Islet of Langerhans (tissue), 1 donor: Measurements from ENCODE around the gene MRPL10.

Source experiments
- FAIRE-seq: peaks from one replicate; lab custom pipeline; 2011; peaks lifted over from hg19 to GRCh38; lab: Jason Lieb, UNC

Gene MRPL10

DNA sequence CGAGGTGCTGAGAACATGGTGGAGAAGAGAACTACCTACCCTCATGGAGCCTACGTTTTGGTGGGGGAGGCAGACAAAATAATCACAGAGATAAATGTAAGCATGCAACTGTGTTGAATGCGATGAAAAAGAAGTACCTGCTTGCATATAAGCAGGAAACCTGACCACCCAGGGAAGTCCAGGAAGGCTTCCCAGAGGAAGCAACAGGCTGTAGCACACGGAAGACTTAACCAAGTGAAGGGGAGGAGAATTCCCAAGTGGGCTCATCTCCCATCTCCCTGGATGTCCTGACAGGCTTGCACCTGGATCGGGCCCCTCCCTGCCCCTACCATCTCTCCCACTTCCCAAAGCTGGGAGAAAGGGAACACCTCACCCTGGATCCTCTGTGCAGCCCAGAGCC is 7.7 kb upstream of the MRPL10 start:
- no peak for FAIRE-seq

DNA sequence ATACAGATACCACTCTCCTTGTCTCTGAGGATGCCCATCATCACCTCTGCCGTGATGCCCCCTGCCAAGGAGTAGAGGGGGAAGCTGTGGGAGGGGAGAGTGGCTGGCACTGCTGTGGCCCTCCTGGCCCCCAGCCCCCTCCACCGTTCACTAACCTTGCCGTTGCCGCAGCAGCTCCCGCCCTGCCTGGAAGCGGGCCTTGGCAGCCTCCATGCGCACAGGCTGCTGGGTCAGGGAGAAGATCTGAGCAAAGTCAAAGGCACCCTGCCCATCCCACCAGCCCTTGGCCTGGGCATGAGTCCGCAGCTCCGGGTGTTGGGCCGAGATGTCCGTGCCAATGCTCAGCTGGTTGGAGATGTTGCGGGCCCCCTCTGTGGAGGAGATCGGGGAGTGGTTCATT is 7.3 kb upstream of the MRPL10 start:
- FAIRE-seq: no peak

DNA sequence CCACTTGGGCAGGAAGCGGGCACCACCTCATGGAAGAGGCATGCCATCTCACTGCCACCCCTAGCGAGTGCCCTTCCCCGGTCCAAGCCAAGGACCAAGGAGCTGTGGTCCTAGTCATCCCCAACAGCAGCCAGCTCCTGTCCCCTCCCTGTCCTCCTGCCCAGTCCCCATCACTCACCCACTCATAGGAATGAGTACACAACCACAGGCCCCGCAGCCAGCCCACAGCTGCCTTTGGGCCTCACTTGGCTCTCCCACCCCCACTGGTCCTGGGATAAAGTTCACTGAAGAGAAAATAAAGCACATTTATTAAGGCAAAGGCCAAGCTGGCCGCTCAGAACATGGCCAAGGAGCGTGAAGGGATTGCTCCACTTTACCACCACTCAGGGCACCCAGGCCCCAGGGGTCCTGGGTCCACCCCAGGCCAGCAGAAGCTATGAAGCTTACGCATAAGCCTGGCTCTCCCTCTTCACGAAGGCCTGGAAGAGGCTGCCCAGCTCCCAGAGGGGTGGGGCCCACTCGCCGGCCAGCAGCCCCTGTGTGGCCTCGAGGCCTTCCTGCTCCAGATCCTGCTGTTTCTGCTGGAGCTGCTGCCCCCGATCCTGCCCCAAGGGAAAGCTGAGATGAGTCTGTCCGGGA is 6.2 kb upstream of the MRPL10 start:
- no peak for FAIRE-seq

GRCh38 chr17:47836601-47837000 is 5.3 kb upstream of the MRPL10 start:
- no peak for FAIRE-seq

DNA sequence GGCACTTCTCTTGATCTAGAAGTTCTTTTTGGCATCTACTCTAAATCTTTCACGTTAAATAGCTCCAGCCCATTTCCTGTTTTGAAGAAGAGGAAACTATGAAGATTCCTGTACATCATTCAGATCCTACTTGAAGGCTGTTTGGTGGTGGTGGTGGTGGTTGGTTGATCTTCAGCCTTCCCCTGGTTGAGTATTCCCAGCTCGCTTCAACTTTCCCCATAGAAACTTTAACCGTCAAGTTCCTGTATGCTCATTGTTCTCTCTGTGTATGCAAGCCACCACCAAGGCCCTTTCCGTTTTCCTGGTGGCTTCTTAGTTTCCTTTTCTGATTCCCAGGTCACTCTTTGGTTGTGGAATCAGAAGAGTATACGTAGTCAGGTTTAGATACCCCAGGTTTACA is 3.4 kb upstream of the MRPL10 start:
- no peak for FAIRE-seq

- no peak for FAIRE-seq
Observed at GRCh38 chr17:47831934-47832327, 590 bp upstream of the MRPL10 start.

GRCh38 chr17:47830396-47831002 is 842 bp downstream of the MRPL10 start:
- no peak for FAIRE-seq

DNA sequence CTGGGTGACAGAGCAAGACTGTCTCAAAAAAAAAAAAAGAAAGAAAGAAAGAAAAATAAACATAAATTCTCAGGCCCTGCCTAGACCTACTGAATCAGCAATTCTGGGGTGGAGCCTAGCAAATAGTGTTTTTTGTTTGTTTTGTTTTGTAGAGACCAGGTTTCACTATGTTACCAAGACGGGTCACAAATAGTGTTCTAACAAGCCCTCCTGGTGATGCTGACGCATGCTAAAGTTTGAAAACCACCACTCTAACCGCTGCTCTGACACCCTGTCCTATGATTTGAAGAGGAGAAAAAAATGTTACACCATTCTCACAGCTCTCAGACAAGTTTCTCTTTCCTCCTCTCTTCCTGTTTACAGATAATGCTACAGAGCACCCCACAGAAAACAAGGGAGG is 1.5 kb downstream of the MRPL10 start:
- FAIRE-seq: no peak

DNA sequence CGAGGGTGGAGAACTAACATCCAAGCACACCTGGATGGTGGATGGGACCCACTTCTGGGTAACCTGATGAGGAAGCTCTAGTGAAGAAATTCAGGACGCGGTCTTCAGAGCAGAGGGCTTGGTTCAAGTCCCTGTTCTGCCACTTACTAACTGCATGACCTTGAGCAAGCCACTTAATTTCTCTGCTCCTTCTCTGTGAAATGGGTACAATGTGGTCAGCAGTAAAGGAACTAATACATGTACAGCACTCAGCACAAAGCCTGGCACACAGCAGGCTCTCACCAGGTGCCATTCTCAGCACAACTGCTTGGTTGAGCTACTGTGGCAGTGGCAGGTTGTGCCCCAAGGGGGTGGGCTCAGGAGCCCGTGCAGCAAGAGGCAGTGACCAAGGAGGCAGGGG is 7.8 kb downstream of the MRPL10 start:
- no peak for FAIRE-seq

- no peak for FAIRE-seq
Observed at GRCh38 chr17:47822785-47823184, 8.6 kb downstream of the MRPL10 start.

- FAIRE-seq: no peak
Observed at GRCh38 chr17:47821424-47822391, 9.6 kb downstream of the MRPL10 start, which contains the start of gene OSBPL7. TSS of gene OSBPL7 (minus strand) at chr17:47821794. CDS start at chr17:47820278, 1,516 bp downstream.

DNA sequence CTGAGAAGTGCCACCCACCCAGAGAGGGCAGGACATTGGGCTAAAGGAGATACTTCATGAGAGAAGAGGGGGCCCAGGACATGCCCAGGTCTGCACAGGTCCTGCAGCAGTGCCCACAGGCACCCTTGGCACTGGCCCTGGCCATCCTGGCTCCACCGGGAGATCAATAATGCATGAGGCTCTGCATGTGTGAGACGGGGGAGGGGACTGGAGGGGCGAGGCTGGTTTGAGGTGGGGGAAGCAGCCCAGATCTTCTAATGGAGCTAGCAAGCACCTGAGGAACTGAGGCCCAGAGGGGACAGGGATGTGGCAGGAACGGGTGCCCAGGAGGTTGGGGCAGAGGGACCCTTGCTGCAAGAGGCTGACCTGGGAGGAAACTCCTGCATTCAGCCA is 10.3 kb downstream of the MRPL10 start:
- FAIRE-seq: no peak

DNA sequence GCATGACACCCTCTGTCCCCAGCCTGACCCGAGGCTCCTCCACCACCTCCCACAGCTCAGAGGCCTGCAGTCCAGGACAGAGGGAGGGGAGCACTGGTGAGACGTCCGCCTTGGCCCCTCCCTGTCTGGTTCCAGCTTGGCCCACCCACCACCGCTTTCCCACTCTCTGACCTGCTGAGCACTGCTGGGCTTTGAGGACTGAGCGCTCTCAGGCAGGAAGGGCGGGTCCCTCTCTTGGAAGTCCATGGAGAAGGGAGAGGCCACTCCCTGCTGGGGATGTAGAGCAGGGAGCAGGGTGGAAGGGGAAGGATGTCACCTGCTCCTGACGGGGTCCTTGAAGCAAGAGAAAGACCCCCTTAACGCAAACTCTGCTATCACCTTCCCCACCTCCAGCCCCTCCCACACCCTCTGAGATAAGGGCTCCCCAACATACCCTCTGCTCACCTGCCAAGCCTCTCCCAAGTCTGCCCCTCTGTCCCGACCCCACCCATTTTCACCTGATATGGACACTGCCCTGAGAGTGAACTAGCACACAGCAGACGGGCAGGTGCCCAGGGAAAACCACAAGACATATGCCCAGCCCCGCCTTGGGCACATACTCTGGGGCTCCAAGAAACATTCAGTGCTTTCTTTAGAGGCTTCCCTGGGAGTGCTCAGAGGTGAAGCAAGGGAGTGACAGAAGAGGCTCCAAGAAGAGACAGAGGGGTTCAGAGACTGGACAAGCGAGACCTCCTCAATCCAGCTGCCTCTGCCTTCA is 11.1 kb downstream of the MRPL10 start:
- FAIRE-seq: no peak

DNA sequence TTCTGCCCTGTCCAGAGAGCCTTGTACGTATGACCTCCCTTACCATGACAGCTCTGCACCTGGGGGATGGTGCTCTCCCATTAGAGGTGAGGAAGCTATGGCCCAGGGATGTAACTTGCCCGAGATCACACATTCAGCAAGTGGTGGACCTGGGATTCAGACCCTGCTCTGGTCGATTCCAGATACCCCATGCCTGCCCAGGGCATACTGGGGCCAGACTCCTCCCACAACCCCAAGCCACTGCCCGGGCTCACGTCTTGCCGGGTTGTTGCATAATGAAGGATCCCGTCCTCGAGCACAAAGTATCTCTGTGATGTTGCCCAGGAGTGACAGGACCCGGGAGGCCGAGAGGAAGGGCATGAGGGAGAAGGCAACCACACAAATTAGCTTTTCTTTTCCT is 11.9 kb downstream of the MRPL10 start:
- FAIRE-seq: no peak

GRCh38 chr17:47818002-47818695 is 13.2 kb downstream of the MRPL10 start:
- FAIRE-seq: no peak

DNA sequence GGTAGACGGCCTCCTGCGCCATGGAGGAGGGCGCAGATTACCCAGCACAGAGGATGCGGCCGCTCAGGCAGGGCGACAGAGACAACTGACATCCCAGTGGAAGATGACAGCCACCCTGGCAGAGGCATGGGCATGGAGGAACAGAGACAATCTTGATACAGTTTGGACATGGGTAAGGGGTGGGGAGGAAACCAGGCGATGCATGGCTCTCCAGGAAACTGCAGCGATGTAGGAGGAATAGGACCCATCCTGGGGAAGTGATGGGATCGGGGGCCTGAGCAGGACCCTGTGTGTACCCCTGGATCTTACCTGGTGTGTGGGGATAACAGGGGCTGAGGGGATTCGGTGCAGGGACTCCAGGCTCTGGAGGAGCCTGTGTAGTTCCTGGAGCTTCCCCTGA is 14.4 kb downstream of the MRPL10 start:
- no peak for FAIRE-seq

GRCh38 chr17:47816111-47816735 is 15.1 kb downstream of the MRPL10 start:
- FAIRE-seq: no peak

GRCh38 chr17:47815106-47815918 is 16.0 kb downstream of the MRPL10 start:
- FAIRE-seq: no peak

GRCh38 chr17:47813512-47814031 is 17.8 kb downstream of the MRPL10 start:
- no peak for FAIRE-seq

GRCh38 chr17:47813077-47813476 is 18.3 kb downstream of the MRPL10 start:
- no peak for FAIRE-seq
